ENCODE results near the gene KHK. TPM values are rescaled to one million over a fixed set of nuclear protein-coding genes. Genes with fewer than 3 reads are reported as not detected.

The KHK gene
- total RNA-seq, 1 donor from 2014 or later = 4.4 TPM

GRCh38 chr2:27050281-27050995, 36.1 kb upstream of the KHK start:
- Mint-ChIP-seq H3K9me3 (ENCODE audit: low read depth) (no peaks in the 10 kb centered on the region), H3K4me1 (ENCODE audit: low read depth) (peaks cover 13% of the 10 kb centered on the region), H3K4me3 (ENCODE audit: low read depth) (peak overlapping the region; percentile 93), H3K27me3 (no peaks in the 10 kb centered on the region), H3K36me3 (ENCODE audit: insufficient read depth) (peaks cover 17% of the 10 kb centered on the region), H3K27ac (peak overlapping the region; percentile 100)
- peak; percentile 53 for TF ChIP-seq CTCF (IDR thresholded peaks at IDR 0.05; ENCODE audit: unreplicated experiment)
- DNase-seq (ENCODE audit: low spot score, unreplicated experiment) = peak; percentile 92

DNA sequence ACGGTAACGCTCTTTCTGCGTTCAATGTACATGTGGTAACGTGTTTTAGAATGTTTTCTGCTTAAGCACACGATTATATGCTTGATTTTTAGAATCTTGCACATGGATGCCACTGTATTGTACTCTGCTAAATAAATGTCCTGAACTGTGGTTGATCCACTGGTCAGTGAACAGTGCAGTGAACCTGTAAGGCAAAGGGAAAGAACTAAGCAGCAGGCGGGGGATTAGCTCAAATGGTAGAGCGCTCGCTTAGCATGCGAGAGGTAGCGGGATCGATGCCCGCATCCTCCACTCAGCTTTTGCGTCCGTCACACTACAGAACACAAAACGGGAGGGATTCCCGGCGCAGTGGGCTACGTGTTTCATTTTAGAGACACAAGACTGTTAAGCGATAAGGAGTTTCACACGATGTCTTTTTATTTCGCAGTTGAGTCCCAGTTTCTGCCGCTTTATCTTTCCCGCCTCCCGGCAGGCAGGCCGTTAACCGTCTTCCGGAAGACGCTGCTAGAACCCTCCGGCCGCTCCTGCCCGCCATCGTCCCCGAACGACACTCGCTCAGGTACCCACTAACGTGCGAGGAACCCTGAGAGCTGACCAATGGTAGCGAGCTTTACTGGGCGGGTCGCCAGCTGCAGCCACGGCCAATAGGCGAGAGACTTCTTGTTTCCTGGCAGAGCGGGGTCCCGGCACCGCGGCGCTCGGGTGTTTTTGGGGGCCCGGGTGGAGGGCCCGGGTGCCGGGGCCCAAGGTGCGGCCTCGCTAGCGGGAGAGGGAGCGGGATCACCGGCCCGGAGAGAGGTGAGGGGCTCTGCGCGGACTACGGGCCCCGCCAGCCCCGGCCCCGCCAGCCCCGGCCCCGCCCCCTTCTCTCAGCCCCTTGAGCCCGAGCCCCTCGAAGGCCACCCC, 35.3 kb upstream of the KHK start, which contains the start of gene AGBL5:
AGBL5 (plus strand) TSS at position 673 of the 906 bp plus-strand sequence. CDS start 1,291 bp downstream, outside the sequence.
- no peaks in the 10 kb centered on the region for H3K9me3 Mint-ChIP-seq (ENCODE audit: low read depth)
- peaks cover 19% of the 10 kb centered on the region for H3K36me3 Mint-ChIP-seq (ENCODE audit: insufficient read depth)
- H3K27me3 Mint-ChIP-seq = no peaks in the 10 kb centered on the region
- peaks cover 13% of the 10 kb centered on the region for H3K4me1 Mint-ChIP-seq (ENCODE audit: low read depth)
- peak within 1 kb of the TSS; percentile 93 for H3K4me3 Mint-ChIP-seq (ENCODE audit: low read depth)
- TF ChIP-seq CTCF (IDR thresholded peaks at IDR 0.05; ENCODE audit: unreplicated experiment) = no peak
- peak; percentile 86 for DNase-seq (ENCODE audit: low spot score, unreplicated experiment)
- peak within 1 kb of the TSS; percentile 100 for H3K27ac Mint-ChIP-seq

DNA sequence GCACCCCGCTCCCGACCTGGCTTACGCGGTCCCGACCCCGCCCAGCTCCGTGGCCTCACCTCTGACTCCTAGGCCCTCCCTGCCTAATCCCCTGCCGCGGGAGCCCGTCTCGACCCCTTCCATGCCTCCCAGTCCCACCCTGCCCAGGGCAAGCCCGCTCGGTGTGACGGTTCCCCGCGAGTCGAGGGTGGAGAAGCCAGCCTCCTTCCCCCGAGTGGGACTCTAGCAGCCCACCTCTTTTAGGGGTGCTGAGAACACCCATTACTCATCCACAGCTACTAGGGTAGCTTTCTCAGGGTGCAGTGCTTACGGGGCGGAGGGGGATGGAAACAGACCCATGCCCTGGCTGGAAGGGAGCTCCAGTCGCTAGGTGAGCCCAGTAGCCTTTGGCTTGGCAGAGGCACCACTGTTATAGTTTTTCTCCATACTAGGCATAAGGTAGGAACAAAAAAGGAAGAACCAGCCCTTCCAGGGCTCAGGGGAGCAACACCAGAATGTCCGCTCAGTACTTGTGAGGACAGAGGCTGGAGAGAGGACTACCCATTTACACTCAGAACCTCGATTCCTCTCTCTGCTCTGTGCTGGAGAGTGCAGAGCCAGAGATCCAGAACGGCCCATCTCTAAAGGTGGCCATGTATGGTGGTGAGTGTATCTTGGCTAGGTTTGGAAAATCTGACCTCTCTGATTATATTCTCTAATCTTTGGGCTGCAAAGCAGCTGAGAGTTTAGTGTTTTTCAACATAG, 34.5 kb upstream of the KHK start:
- Mint-ChIP-seq H3K9me3 (ENCODE audit: low read depth) (no peaks in the 10 kb centered on the region), H3K36me3 (ENCODE audit: insufficient read depth) (peaks cover 21% of the 10 kb centered on the region), H3K27me3 (no peaks in the 10 kb centered on the region), H3K4me1 (ENCODE audit: low read depth) (peaks cover 13% of the 10 kb centered on the region), H3K27ac (peak overlapping the region; percentile 94), H3K4me3 (ENCODE audit: low read depth) (peak overlapping the region; percentile 93)
- TF ChIP-seq CTCF (IDR thresholded peaks at IDR 0.05; ENCODE audit: unreplicated experiment) = no peak
- DNase-seq (ENCODE audit: low spot score, unreplicated experiment) = peak; percentile 46

- Mint-ChIP-seq H3K9me3 (ENCODE audit: low read depth) (no peaks in the 10 kb centered on the region), H3K27me3 (no peaks in the 10 kb centered on the region), H3K36me3 (ENCODE audit: insufficient read depth) (peaks cover 21% of the 10 kb centered on the region), H3K4me1 (ENCODE audit: low read depth) (peaks cover 13% of the 10 kb centered on the region), H3K4me3 (ENCODE audit: low read depth) (peak overlapping the region; percentile 93), H3K27ac (no peak overlapping the region)
- no peak for DNase-seq (ENCODE audit: low spot score, unreplicated experiment)
- no peak for TF ChIP-seq CTCF (IDR thresholded peaks at IDR 0.05; ENCODE audit: unreplicated experiment)
Observed at GRCh38 chr2:27053321-27053720, 33.3 kb upstream of the KHK start.

DNA sequence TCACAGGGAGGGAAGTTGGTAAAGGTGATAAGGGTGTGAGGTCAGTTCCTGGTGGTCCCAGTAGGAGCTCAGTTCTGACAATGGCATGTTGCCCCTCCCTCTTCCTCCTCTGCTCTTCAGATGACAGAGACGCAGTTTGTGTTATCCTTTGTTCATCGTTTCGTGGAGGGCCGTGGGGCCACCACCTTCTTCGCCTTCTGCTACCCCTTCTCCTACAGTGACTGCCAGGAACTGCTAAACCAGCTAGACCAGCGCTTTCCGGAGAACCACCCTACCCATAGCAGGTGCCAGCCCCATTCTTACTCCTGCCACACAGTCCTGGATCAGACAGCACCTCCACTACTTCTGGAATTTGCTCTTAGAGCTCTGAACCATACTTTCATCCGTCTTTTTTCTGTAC, 32.8 kb upstream of the KHK start:
- no peak for TF ChIP-seq CTCF (IDR thresholded peaks at IDR 0.05; ENCODE audit: unreplicated experiment)
- Mint-ChIP-seq H3K4me3 (ENCODE audit: low read depth) (peak overlapping the region; percentile 7), H3K27me3 (no peaks in the 10 kb centered on the region), H3K9me3 (ENCODE audit: low read depth) (no peaks in the 10 kb centered on the region), H3K27ac (no peak overlapping the region), H3K36me3 (ENCODE audit: insufficient read depth) (peaks cover 21% of the 10 kb centered on the region), H3K4me1 (ENCODE audit: low read depth) (peaks cover 13% of the 10 kb centered on the region)
- no peak for DNase-seq (ENCODE audit: low spot score, unreplicated experiment)
